CD4-positive, alpha-beta T cell treated with Interleukin-4 for 4 hours (primary cell): ENCODE data around the gene METTL27.
"Not testable (repeated sequence)": the region's sequence is repeated elsewhere in the genome, so short reads cannot be mapped to it uniquely, and the experiment has no call there.

Experiments
- DNase-seq: peaks from one replicate; pipeline ENCODE4 v3.0.0-alpha.2; 2020

METTL27 gene

GRCh38 chr7:73838642-73839041, 3.7 kb downstream of the METTL27 start:
- no peak for DNase-seq

- not testable (repeated sequence) for DNase-seq
Observed at GRCh38 chr7:73837167-73837566, 5.1 kb downstream of the METTL27 start.

- no peak for DNase-seq
Observed at GRCh38 chr7:73834626-73835191, 7.6 kb downstream of the METTL27 start.

- DNase-seq, result no peak
Observed at GRCh38 chr7:73833251-73833919, 8.9 kb downstream of the METTL27 start.

- no peak for DNase-seq
Observed at GRCh38 chr7:73832806-73833205, 9.5 kb downstream of the METTL27 start.

- DNase-seq, result no peak
Observed at GRCh38 chr7:73831834-73832651, 10.3 kb downstream of the METTL27 start.

- DNase-seq, result no peak
Observed at GRCh38 chr7:73831584-73831833, 10.8 kb downstream of the METTL27 start.

- DNase-seq, result no peak
Observed at GRCh38 chr7:73830681-73831583, 11.4 kb downstream of the METTL27 start, which contains the start of gene CLDN4. Gene CLDN4, plus strand, starts transcription at chr7:73830996. Its CDS starts 206 bp downstream, at chr7:73831202.

GRCh38 chr7:73829921-73830680, 12.2 kb downstream of the METTL27 start:
- no peak for DNase-seq

GRCh38 chr7:73829505-73829904, 12.8 kb downstream of the METTL27 start:
- DNase-seq, result no peak

- no peak for DNase-seq
Observed at GRCh38 chr7:73828972-73829371, 13.3 kb downstream of the METTL27 start.

GRCh38 chr7:73828107-73828803, 14.1 kb downstream of the METTL27 start:
- DNase-seq, result peak; percentile 14

- no peak for DNase-seq
Observed at GRCh38 chr7:73827567-73828106, 14.7 kb downstream of the METTL27 start.

- DNase-seq, result no peak
Observed at GRCh38 chr7:73824986-73825385, 17.3 kb downstream of the METTL27 start.

GRCh38 chr7:73823873-73824592, 18.3 kb downstream of the METTL27 start:
- no peak for DNase-seq

- DNase-seq, result no peak
Observed at GRCh38 chr7:73823257-73823656, 19.1 kb downstream of the METTL27 start.

- no peak for DNase-seq
Observed at GRCh38 chr7:73822319-73823173, 19.8 kb downstream of the METTL27 start.

GRCh38 chr7:73821597-73822285, 20.6 kb downstream of the METTL27 start:
- DNase-seq, result not testable (repeated sequence)

GRCh38 chr7:73820013-73820412, 22.3 kb downstream of the METTL27 start:
- no peak for DNase-seq
